ENCODE results near the gene CELF3. TPM values are rescaled to one million over a fixed set of nuclear protein-coding genes. Genes with fewer than 3 reads are reported as not detected.
"Not testable (repeated sequence)": the region's sequence is repeated elsewhere in the genome, so short reads cannot be mapped to it uniquely, and the experiment has no call there.

CELF3 gene
- total RNA-seq, 2 donors from 2014 or later: 0.34 TPM; not detected in 1

DNA sequence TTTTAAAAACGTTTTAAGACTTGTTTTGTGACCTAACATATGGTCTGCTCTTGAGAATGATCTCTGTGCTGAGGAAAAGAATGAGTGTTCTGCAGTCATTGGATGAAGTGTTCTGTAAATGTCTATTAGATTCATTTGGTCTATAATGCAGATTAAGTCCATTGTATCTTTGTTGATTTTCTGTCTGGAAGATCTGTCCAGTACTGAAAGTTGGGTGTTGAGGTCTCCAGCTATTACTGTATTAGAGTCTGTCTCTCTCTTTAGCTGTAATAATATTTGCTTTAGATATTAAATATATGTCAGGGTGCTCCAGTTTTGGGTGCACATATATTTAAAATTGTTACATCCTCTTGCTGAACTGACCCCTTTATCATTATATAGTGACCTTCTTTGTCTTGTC lies 43.2 kb downstream of the CELF3 start:
- Mint-ChIP-seq H3K4me1 (peaks cover 10% of the 10 kb centered on the region), H3K36me3 (ENCODE audit: low read depth) (peaks cover 17% of the 10 kb centered on the region), H3K4me3 (no peak overlapping the region), H3K27ac (no peak overlapping the region), H3K27me3 (no peaks in the 10 kb centered on the region)
- ATAC-seq (no peak), DNase-seq (no peak)
- no peaks in the 10 kb centered on the region for H3K9me3 ChIP-seq (ENCODE audit: control insufficient read depth, low read length, poor library complexity, severe bottlenecking)

DNA sequence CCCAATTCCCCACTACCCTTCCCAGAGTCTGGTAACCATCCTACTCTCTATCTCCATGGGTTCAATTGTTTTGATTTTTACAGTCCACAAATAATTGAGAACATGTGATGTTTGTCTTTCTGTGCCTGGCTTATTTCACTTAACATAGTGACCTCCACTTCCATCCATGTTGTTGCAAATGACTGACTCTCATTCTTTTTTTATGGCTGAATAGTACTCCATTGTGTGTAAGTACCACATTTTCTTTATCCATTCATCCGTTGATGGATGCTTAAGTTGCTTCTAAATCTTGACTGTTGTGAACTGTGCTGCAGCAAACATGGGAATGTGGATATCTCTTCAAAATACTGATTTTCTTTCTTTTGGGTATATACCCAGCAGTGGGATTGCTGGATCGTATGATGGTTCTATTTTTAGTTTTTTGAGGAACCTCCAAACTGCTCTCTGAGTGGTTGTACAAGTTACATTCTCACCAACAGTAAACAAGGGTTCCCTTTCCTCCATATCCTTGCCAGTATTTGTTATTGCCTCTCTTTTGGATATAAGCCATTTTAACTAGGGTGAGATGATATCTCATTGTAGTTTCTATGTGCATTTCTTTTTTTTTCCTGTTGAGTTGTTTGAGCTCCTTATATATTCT lies 46.4 kb downstream of the CELF3 start:
- peaks cover 17% of the 10 kb centered on the region for H3K36me3 Mint-ChIP-seq (ENCODE audit: low read depth)
- peaks cover 10% of the 10 kb centered on the region for H3K4me1 Mint-ChIP-seq
- not testable (repeated sequence) for ATAC-seq; DNase-seq; H3K27ac Mint-ChIP-seq; H3K27me3 Mint-ChIP-seq; H3K9me3 ChIP-seq (ENCODE audit: control insufficient read depth, low read length, poor library complexity, severe bottlenecking); H3K4me3 Mint-ChIP-seq

DNA sequence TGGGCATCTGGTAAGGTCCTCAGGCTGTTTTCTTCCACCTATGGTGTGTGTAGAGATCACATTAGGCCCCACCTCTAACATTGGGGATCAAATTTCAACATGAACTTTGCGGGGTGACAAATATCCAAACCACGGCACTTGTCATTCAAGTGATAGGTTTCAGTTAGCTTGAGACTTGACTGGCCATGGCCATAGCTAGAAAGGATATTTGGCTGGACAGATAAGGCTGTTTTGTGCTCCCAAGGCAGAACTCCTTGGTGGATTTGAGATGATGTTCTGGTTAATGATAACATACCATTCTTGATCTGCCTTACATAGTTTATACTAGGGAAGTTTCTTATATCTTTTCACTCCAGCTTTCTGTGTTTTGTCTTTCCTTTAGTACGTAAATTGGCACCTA lies 48.5 kb downstream of the CELF3 start:
- H3K36me3 Mint-ChIP-seq (ENCODE audit: low read depth): peaks cover 15% of the 10 kb centered on the region
- no peaks in the 10 kb centered on the region for H3K9me3 ChIP-seq (ENCODE audit: control insufficient read depth, low read length, poor library complexity, severe bottlenecking)
- H3K4me1 Mint-ChIP-seq: peaks cover 12% of the 10 kb centered on the region
- ATAC-seq (no peak), DNase-seq (no peak)
- H3K27ac Mint-ChIP-seq: no peak overlapping the region
- H3K4me3 Mint-ChIP-seq: no peak overlapping the region
- no peaks in the 10 kb centered on the region for H3K27me3 Mint-ChIP-seq

DNA sequence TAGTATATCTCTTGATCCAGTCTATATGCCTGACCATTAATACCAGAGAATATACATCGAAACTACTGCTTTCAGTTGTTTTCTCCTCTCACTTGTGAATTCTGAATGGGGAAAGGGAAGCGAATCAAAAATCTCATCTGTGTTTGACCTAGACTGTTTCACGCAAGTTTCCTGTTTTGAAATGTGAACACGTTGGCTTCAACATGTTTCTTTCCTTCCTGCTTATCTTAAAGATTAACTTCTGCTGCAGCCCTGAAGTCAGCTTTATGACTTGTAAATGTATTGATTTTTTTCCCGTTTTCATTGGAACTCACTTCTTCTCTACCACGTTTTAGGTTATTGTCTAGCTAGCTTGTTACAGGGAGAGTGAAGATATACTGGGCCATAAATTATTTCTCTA lies 54.9 kb downstream of the CELF3 start:
- Mint-ChIP-seq H3K4me3 (peak overlapping the region; percentile 41), H3K27ac (peak overlapping the region; percentile 87), H3K4me1 (peaks cover 13% of the 10 kb centered on the region), H3K36me3 (ENCODE audit: low read depth) (peaks cover 5% of the 10 kb centered on the region), H3K27me3 (no peaks in the 10 kb centered on the region)
- DNase-seq: no peak
- ATAC-seq: peak; percentile 42
- no peaks in the 10 kb centered on the region for H3K9me3 ChIP-seq (ENCODE audit: control insufficient read depth, low read length, poor library complexity, severe bottlenecking)

DNA sequence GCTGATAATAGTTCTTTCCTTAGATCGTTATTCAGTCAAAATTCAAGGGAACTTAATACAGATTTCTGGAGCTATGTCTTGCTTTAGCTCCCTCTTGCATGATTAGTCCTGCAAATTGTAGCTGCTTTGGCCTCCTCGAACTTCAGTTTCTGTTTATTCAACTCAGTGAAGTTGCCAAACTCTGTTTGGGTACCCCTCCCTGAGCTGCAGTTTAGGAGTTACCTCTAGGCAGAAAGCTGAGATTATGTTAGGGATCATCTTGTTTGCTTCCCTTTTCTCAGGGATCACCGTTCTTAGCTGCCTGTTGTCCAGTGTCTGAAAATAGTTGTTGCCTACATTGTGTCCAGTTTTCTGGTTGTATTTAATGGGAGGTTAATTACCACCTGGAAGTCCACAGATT lies 61.2 kb downstream of the CELF3 start:
- peaks cover 3% of the 10 kb centered on the region for H3K36me3 Mint-ChIP-seq (ENCODE audit: low read depth)
- H3K27me3 Mint-ChIP-seq: no peaks in the 10 kb centered on the region
- no peaks in the 10 kb centered on the region for H3K9me3 ChIP-seq (ENCODE audit: control insufficient read depth, low read length, poor library complexity, severe bottlenecking)
- no peak for ATAC-seq
- DNase-seq: no peak
- H3K4me1 Mint-ChIP-seq: peaks cover 18% of the 10 kb centered on the region
- no peak overlapping the region for H3K4me3 Mint-ChIP-seq
- peak overlapping the region; percentile 47 for H3K27ac Mint-ChIP-seq

DNA sequence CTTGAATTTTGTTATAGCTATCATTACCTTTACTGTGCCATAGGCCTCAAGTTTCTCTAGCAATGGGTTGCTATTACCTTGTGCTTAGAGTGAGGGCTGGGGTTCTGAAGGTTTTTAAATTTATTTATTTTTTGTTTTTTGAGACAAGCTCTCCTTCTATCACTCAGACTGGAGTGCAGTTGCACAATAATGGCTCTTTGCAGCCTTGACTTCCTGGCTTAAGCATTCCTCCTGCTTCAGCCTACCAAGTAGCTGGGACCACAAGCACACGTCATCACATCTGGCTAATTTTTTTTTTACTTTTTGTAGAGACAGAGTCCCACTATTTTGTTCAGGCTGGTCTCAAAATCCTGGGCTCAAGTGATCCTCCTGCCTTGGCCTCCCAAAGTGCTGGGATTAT lies 63.2 kb downstream of the CELF3 start:
- H3K27me3 Mint-ChIP-seq: no peaks in the 10 kb centered on the region
- peaks cover 3% of the 10 kb centered on the region for H3K36me3 Mint-ChIP-seq (ENCODE audit: low read depth)
- no peak overlapping the region for H3K4me3 Mint-ChIP-seq
- H3K4me1 Mint-ChIP-seq: peaks cover 18% of the 10 kb centered on the region
- H3K9me3 ChIP-seq (ENCODE audit: control insufficient read depth, low read length, poor library complexity, severe bottlenecking): no peaks in the 10 kb centered on the region
- peak overlapping the region; percentile 47 for H3K27ac Mint-ChIP-seq
- ATAC-seq (no peak), DNase-seq (no peak)

Other genes with a start within 250 kb of the CELF3 start
- gene CGN, start 205.4 kb downstream of the CELF3 start, total RNA-seq: under 1 TPM; 0.60 to 0.75 TPM
- 10 to 100 TPM; 11.4 to 18.2 TPM for gene TUFT1, start 176.5 kb downstream of the CELF3 start, total RNA-seq
- gene SNX27, start 104.8 kb downstream of the CELF3 start, total RNA-seq: 10 to 100 TPM; 19.6 to 22.8 TPM
- not detected for gene RIIAD1, start 4.7 kb upstream of the CELF3 start, total RNA-seq
- gene MRPL9, start 46.7 kb upstream of the CELF3 start, total RNA-seq: 100 to 1,000 TPM in 1 of 2 donors, 10 to 100 TPM in 1; 99.8 to 124 TPM
- gene TDRKH, start 73.7 kb upstream of the CELF3 start, total RNA-seq: 10 to 100 TPM; 11.3 to 17.7 TPM
- gene LINGO4, start 88.6 kb upstream of the CELF3 start, total RNA-seq: 1 to 10 TPM in 1 of 2 donors, under 1 TPM in 1; 0.77 to 1.6 TPM
- 10 to 100 TPM; 38.4 to 42.5 TPM for gene RORC, start 115.0 kb upstream of the CELF3 start, total RNA-seq
- 1 to 10 TPM; 1.9 to 2.3 TPM for gene C2CD4D, start 123.0 kb upstream of the CELF3 start, total RNA-seq
- under 1 TPM in 1 of 2 donors, not detected in 1; 0.89 TPM for gene THEM5, start 136.9 kb upstream of the CELF3 start, total RNA-seq
- 10 to 100 TPM; 42.2 to 57.3 TPM for gene THEM4, start 192.7 kb upstream of the CELF3 start, total RNA-seq